ENCODE measurements around the gene STXBP1.

GRCh38 chr9:127588740-127589506 lies 23.2 kb upstream of the STXBP1 start:
- TF ChIP-seq MYC (IDR thresholded peaks at IDR 0.05; ENCODE audit: low read depth, low read length): no peak
- no peak for TF ChIP-seq CTCF (IDR thresholded peaks at IDR 0.05; ENCODE audit: extremely low read depth in 1 of 2, insufficient read depth in 1 of 2, low read depth in 1 of 2, low read length in 2 of 2)

Measured in endothelial cell of umbilical vein (primary cell).